Stimulated activated CD4-positive, alpha-beta T cell treated with anti-CD3 and anti-CD28 coated beads, Interleukin-1b, Interleukin-23, amount 100 ng/mL, for 1 hour (primary cell): ENCODE measurements around the gene DPEP2NB.
"Not testable (repeated sequence)": the region's sequence is repeated elsewhere in the genome, so short reads cannot be mapped to it uniquely, and the experiment has no call there.

Experiments
- DNase-seq, 2 donors: peaks; one replicate each; pipeline ENCODE4 v3.0.0-alpha.2; 2020; ENCODE audit warnings: low read depth in 2 of 2

The DPEP2NB gene

GRCh38 chr16:68013440-68013839 is 2.3 kb downstream of the DPEP2NB start:
- no peak for DNase-seq

- not testable (repeated sequence) for DNase-seq
Observed at GRCh38 chr16:68009872-68010271, 5.8 kb downstream of the DPEP2NB start.

GRCh38 chr16:68009157-68009735 is 6.5 kb downstream of the DPEP2NB start:
- DNase-seq = no peak

GRCh38 chr16:68005786-68006286 is 9.9 kb downstream of the DPEP2NB start:
- DNase-seq = no peak

GRCh38 chr16:68005211-68005610 is 10.5 kb downstream of the DPEP2NB start:
- DNase-seq = no peak

GRCh38 chr16:68003031-68003430 is 12.7 kb downstream of the DPEP2NB start:
- DNase-seq = no peak

- no peak for DNase-seq
Observed at GRCh38 chr16:68000450-68000849, 15.3 kb downstream of the DPEP2NB start.

- DNase-seq = no peak
Observed at GRCh38 chr16:67999985-68000384, 15.7 kb downstream of the DPEP2NB start.

GRCh38 chr16:67998779-67999688 is 16.7 kb downstream of the DPEP2NB start, which contains the start of gene DPEP2:
Gene DPEP2, minus strand, starts transcription at chr16:67999484. Its CDS starts 6,272 bp downstream, at chr16:67993212.
- not testable (repeated sequence) for DNase-seq

- not testable (repeated sequence) for DNase-seq
Observed at GRCh38 chr16:67998231-67998778, 17.4 kb downstream of the DPEP2NB start.

GRCh38 chr16:67996666-67997065 is 19.0 kb downstream of the DPEP2NB start:
- DNase-seq = no peak

GRCh38 chr16:67995423-67995822 is 20.3 kb downstream of the DPEP2NB start:
- DNase-seq = no peak

- DNase-seq = not testable (repeated sequence)
Observed at GRCh38 chr16:67994040-67994408, 21.7 kb downstream of the DPEP2NB start.

- DNase-seq = peak; percentile 58 to 65
Observed at GRCh38 chr16:67993207-67994039, 22.3 kb downstream of the DPEP2NB start.

GRCh38 chr16:67992661-67993206 is 23.0 kb downstream of the DPEP2NB start:
- DNase-seq = no peak

- DNase-seq = no peak
Observed at GRCh38 chr16:67990018-67990386, 25.7 kb downstream of the DPEP2NB start.

GRCh38 chr16:67989322-67990017 is 26.2 kb downstream of the DPEP2NB start:
- no peak for DNase-seq

- DNase-seq = no peak
Observed at GRCh38 chr16:67988675-67989074, 27.0 kb downstream of the DPEP2NB start.

GRCh38 chr16:67987460-67988160 is 28.1 kb downstream of the DPEP2NB start:
- DNase-seq = no peak

- no peak for DNase-seq
Observed at GRCh38 chr16:67986949-67987348, 28.8 kb downstream of the DPEP2NB start.
